ENCODE measurements around the gene EXOC3L1. TPM values are rescaled to one million over a fixed set of nuclear protein-coding genes. Genes with fewer than 3 reads are reported as not detected.
A peak's percentile ranks its signal among the peaks of the same experiment; 100 is the strongest.

EXOC3L1 gene
- total and polyA plus RNA-seq, 2 of the 13 experiments (the other 11 are each of a cell fraction or from before 2014, with no cell fraction given), result 0.12 TPM; not detected in 1

DNA sequence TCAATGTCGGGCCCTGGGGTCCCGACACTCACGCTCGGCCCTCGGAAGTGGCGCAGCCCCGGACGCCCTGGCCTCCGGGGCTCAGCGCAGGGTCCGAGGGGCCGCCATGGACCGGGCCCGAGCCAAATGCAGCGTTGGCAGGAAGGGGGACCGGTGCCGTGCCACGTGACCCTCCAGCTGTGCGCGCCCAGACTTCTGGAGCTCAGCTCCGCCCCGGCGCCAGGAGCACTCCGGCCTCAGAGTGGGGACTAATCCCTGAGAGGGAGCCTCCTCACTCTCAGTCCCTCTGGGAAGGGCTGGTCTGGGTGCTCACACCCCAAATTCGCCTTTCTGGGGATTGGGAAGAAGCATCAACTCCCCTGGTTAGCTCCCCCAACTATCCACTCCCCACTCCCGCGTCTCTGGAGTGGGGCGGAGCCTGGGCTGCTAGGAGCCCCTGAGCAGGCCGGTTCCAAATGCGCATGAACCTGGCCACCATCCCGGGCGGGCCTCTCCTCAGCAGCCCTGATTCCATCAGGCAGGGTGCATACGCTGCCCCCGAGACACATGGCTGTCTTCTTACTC lies 39.0 kb downstream of the EXOC3L1 start, which contains the start of gene B3GNT9 (continued):
- TF ChIP-seq, protein P1, sequence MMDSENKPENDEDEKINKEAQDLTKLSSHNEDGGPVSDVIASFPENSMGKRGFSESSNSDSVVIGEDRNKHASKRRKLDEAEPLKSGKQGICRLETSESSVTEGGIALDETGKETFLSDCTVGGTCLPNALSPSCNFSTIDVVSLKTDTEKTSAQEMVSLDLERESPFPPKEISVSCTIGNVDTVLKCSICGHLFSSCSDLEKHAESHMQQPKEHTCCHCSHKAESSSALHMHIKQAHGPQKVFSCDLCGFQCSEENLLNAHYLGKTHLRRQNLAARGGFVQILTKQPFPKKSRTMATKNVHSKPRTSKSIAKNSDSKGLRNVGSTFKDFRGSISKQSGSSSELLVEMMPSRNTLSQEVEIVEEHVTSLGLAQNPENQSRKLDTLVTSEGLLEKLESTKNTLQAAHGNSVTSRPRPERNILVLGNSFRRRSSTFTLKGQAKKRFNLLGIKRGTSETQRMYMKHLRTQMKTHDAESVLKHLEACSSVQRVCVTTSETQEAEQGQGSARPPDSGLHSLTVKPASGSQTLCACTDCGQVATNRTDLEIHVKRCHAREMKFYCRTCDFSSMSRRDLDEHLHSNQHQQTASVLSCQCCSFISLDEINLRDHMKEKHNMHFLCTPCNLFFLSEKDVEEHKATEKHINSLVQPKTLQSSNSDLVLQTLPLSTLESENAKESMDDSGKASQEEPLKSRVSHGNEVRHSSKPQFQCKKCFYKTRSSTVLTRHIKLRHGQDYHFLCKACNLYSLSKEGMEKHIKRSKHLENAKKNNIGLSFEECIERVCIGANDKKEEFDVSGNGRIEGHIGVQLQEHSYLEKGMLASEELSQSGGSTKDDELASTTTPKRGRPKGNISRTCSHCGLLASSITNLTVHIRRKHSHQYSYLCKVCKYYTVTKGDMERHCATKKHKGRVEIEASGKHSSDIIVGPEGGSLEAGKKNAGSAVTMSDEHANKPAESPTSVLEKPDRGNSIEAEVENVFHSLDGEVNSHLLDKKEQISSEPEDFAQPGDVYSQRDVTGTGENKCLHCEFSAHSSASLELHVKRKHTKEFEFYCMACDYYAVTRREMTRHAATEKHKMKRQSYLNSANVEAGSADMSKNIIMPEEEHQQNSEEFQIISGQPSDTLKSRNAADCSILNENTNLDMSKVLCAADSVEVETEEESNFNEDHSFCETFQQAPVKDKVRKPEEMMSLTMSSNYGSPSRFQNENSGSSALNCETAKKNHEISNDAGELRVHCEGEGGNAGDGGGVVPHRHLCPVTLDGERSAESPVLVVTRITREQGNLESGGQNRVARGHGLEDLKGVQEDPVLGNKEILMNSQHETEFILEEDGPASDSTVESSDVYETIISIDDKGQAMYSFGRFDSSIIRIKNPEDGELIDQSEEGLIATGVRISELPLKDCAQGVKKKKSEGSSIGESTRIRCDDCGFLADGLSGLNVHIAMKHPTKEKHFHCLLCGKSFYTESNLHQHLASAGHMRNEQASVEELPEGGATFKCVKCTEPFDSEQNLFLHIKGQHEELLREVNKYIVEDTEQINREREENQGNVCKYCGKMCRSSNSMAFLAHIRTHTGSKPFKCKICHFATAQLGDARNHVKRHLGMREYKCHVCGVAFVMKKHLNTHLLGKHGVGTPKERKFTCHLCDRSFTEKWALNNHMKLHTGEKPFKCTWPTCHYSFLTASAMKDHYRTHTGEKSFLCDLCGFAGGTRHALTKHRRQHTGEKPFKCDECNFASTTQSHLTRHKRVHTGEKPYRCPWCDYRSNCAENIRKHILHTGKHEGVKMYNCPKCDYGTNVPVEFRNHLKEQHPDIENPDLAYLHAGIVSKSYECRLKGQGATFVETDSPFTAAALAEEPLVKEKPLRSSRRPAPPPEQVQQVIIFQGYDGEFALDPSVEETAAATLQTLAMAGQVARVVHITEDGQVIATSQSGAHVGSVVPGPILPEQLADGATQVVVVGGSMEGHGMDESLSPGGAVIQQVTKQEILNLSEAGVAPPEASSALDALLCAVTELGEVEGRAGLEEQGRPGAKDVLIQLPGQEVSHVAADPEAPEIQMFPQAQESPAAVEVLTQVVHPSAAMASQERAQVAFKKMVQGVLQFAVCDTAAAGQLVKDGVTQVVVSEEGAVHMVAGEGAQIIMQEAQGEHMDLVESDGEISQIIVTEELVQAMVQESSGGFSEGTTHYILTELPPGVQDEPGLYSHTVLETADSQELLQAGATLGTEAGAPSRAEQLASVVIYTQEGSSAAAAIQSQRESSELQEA (CRISPR knock-in tag; IDR thresholded peaks at IDR 0.05; ENCODE audit: not compliant biosample characterization), result peak; percentile 41
- TF ChIP-seq, protein P2, sequence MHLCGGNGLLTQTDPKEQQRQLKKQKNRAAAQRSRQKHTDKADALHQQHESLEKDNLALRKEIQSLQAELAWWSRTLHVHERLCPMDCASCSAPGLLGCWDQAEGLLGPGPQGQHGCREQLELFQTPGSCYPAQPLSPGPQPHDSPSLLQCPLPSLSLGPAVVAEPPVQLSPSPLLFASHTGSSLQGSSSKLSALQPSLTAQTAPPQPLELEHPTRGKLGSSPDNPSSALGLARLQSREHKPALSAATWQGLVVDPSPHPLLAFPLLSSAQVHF (CRISPR knock-in tag; IDR thresholded peaks at IDR 0.05), result peak; percentile 45; the same call in 1 of the 2 replicates
- TF ChIP-seq, protein P3, sequence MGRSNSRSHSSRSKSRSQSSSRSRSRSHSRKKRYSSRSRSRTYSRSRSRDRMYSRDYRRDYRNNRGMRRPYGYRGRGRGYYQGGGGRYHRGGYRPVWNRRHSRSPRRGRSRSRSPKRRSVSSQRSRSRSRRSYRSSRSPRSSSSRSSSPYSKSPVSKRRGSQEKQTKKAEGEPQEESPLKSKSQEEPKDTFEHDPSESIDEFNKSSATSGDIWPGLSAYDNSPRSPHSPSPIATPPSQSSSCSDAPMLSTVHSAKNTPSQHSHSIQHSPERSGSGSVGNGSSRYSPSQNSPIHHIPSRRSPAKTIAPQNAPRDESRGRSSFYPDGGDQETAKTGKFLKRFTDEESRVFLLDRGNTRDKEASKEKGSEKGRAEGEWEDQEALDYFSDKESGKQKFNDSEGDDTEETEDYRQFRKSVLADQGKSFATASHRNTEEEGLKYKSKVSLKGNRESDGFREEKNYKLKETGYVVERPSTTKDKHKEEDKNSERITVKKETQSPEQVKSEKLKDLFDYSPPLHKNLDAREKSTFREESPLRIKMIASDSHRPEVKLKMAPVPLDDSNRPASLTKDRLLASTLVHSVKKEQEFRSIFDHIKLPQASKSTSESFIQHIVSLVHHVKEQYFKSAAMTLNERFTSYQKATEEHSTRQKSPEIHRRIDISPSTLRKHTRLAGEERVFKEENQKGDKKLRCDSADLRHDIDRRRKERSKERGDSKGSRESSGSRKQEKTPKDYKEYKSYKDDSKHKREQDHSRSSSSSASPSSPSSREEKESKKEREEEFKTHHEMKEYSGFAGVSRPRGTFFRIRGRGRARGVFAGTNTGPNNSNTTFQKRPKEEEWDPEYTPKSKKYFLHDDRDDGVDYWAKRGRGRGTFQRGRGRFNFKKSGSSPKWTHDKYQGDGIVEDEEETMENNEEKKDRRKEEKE (IDR thresholded peaks at IDR 0.05), result no peak
- TF ChIP-seq, protein P4, sequence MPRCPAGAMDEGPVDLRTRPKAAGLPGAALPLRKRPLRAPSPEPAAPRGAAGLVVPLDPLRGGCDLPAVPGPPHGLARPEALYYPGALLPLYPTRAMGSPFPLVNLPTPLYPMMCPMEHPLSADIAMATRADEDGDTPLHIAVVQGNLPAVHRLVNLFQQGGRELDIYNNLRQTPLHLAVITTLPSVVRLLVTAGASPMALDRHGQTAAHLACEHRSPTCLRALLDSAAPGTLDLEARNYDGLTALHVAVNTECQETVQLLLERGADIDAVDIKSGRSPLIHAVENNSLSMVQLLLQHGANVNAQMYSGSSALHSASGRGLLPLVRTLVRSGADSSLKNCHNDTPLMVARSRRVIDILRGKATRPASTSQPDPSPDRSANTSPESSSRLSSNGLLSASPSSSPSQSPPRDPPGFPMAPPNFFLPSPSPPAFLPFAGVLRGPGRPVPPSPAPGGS (CRISPR knock-in tag; IDR thresholded peaks at IDR 0.05), result no peak
- TF ChIP-seq, protein P5, sequence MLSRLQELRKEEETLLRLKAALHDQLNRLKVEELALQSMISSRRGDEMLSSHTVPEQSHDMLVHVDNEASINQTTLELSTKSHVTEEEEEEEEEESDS (CRISPR knock-in tag; IDR thresholded peaks at IDR 0.05; ENCODE audit: borderline replicate concordance), result 0 out of 2 replicates have a peak, but pooled peaks have one; percentile 32
- TF ChIP-seq GATAD1 (CRISPR knock-in tag; IDR thresholded peaks at IDR 0.05) (no peak), ZNF550 (CRISPR knock-in tag; IDR thresholded peaks at IDR 0.05; ENCODE audit: borderline replicate concordance) (peak; percentile 89), ZNF598 (CRISPR knock-in tag; IDR thresholded peaks at IDR 0.05; ENCODE audit: borderline replicate concordance) (no peak), KLF9 (CRISPR knock-in tag; IDR thresholded peaks at IDR 0.05; ENCODE audit: low read depth) (no peak), ZBTB20 (CRISPR knock-in tag; IDR thresholded peaks at IDR 0.05; ENCODE audit: borderline replicate concordance, low read depth) (no peak), HNRNPLL (IDR thresholded peaks at IDR 0.05; ENCODE audit: low read depth, low read length, poor library complexity, severe bottlenecking) (peak; percentile 25), ZC3H13 (CRISPR knock-in tag; IDR thresholded peaks at IDR 0.05) (peak; percentile 98), IRX3 (CRISPR knock-in tag; IDR thresholded peaks at IDR 0.05; ENCODE audit: borderline replicate concordance, low read depth) (no peak)
- TF ChIP-seq, protein P6, sequence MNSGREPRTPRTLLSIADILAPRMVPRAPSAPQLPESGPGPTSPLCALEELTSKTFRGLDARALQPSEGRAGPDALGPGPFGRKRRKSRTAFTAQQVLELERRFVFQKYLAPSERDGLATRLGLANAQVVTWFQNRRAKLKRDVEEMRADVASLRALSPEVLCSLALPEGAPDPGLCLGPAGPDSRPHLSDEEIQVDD (CRISPR knock-in tag; IDR thresholded peaks at IDR 0.05; ENCODE audit: borderline replicate concordance), result no peak

Data from HepG2 (cell line).